ENCODE results near the gene PSTPIP2. TPM values are rescaled to one million over a fixed set of nuclear protein-coding genes. Genes with fewer than 3 reads are reported as not detected.

PSTPIP2 gene
- total RNA-seq, 1 donor from 2014 or later: 9.1 TPM

DNA sequence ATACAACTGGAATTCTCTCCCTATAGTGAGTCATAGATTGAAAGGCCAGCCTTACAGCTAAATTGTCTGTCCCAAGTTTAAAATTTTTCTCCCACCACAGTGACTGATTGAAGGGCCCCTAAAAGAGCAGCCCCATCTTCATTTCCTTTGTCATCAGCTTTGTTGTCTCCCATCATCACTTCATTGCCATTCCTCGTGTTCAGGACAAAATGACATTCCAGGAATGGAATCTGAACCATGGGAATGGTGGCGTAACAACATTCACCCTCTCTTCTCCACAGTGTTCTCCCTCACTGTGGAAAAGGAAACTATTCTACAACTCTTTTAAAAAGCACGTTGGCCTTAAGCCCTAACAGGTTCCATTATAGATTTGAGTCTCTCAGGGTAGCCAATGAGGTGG is 52.1 kb downstream of the PSTPIP2 start:
- no peak overlapping the region for H3K27ac Mint-ChIP-seq (ENCODE audit: unreplicated experiment)
- H3K9me3 ChIP-seq (ENCODE audit: insufficient read depth, low read depth, low read length): no peaks in the 10 kb centered on the region
- no peak overlapping the region for H3K4me3 Mint-ChIP-seq (ENCODE audit: unreplicated experiment)
- no peak overlapping the region for H3K9ac ChIP-seq (ENCODE audit: low read length)
- TF ChIP-seq CTCF (IDR thresholded peaks at IDR 0.05; ENCODE audit: insufficient read depth, low read depth, low read length): no peak
- TF ChIP-seq EZH2 (IDR thresholded peaks at IDR 0.05; ENCODE audit: insufficient read depth, low read length): no peak
- H2AFZ ChIP-seq (ENCODE audit: low read depth, low read length): no peak overlapping the region
- no peaks in the 10 kb centered on the region for H3K27me3 ChIP-seq (ENCODE audit: insufficient read depth, low read length)
- H3K4me1 Mint-ChIP-seq (ENCODE audit: low read depth, unreplicated experiment): peaks cover 7% of the 10 kb centered on the region
- H3K36me3 ChIP-seq (ENCODE audit: insufficient read depth, low read length): no peaks in the 10 kb centered on the region
- peaks cover 4% of the 10 kb centered on the region for H3K36me3 Mint-ChIP-seq (ENCODE audit: low read depth, unreplicated experiment)
- no peaks in the 10 kb centered on the region for H3K9me3 Mint-ChIP-seq (ENCODE audit: unreplicated experiment)
- no peak for DNase-seq (ENCODE audit: low read depth)
- no peak overlapping the region for H3K4me2 ChIP-seq (ENCODE audit: low read length)
- H3K27me3 Mint-ChIP-seq (ENCODE audit: low read depth, unreplicated experiment): no peaks in the 10 kb centered on the region
- H4K20me1 ChIP-seq (ENCODE audit: insufficient read depth, low read length): no peaks in the 10 kb centered on the region
- H3K79me2 ChIP-seq (ENCODE audit: insufficient read depth, low read length): no peaks in the 10 kb centered on the region
- H3K4me3 ChIP-seq (ENCODE audit: insufficient read depth, low read depth, low read length): no peak overlapping the region
- H3K27ac ChIP-seq (ENCODE audit: low read depth, low read length): no peak overlapping the region
- H3K4me1 ChIP-seq (ENCODE audit: insufficient read depth, low read length): no peaks in the 10 kb centered on the region
- FAIRE-seq: no peak

GRCh38 chr18:46013484-46014189 is 58.4 kb downstream of the PSTPIP2 start:
- Mint-ChIP-seq H3K4me1 (ENCODE audit: low read depth, unreplicated experiment) (no peaks in the 10 kb centered on the region), H3K4me3 (ENCODE audit: unreplicated experiment) (no peak overlapping the region), H3K36me3 (ENCODE audit: low read depth, unreplicated experiment) (peaks cover 10% of the 10 kb centered on the region), H3K9me3 (ENCODE audit: unreplicated experiment) (no peaks in the 10 kb centered on the region), H3K27me3 (ENCODE audit: low read depth, unreplicated experiment) (no peaks in the 10 kb centered on the region), H3K27ac (ENCODE audit: unreplicated experiment) (no peak overlapping the region)
- Histone ChIP-seq H3K4me2 (ENCODE audit: low read length) (no peak overlapping the region), H2AFZ (ENCODE audit: low read depth, low read length) (no peak overlapping the region), H3K36me3 (ENCODE audit: insufficient read depth, low read length) (no peaks in the 10 kb centered on the region), H3K9me3 (ENCODE audit: insufficient read depth, low read depth, low read length) (no peaks in the 10 kb centered on the region), H3K27me3 (ENCODE audit: insufficient read depth, low read length) (no peaks in the 10 kb centered on the region), H3K9ac (ENCODE audit: low read length) (no peak overlapping the region), H4K20me1 (ENCODE audit: insufficient read depth, low read length) (no peaks in the 10 kb centered on the region), H3K4me1 (ENCODE audit: insufficient read depth, low read length) (no peaks in the 10 kb centered on the region), H3K27ac (ENCODE audit: low read depth, low read length) (no peak overlapping the region), H3K79me2 (ENCODE audit: insufficient read depth, low read length) (no peaks in the 10 kb centered on the region), H3K4me3 (ENCODE audit: insufficient read depth, low read depth, low read length) (no peak overlapping the region)
- TF ChIP-seq EZH2 (IDR thresholded peaks at IDR 0.05; ENCODE audit: insufficient read depth, low read length) (no peak), CTCF (IDR thresholded peaks at IDR 0.05; ENCODE audit: insufficient read depth, low read depth, low read length) (no peak)
- FAIRE-seq: no peak
- no peak for DNase-seq (ENCODE audit: low read depth)

GRCh38 chr18:46010676-46011075 is 61.4 kb downstream of the PSTPIP2 start:
- Mint-ChIP-seq H3K27ac (ENCODE audit: unreplicated experiment) (no peak overlapping the region), H3K36me3 (ENCODE audit: low read depth, unreplicated experiment) (peaks cover 12% of the 10 kb centered on the region), H3K4me3 (ENCODE audit: unreplicated experiment) (no peak overlapping the region), H3K27me3 (ENCODE audit: low read depth, unreplicated experiment) (no peaks in the 10 kb centered on the region), H3K4me1 (ENCODE audit: low read depth, unreplicated experiment) (no peaks in the 10 kb centered on the region), H3K9me3 (ENCODE audit: unreplicated experiment) (no peaks in the 10 kb centered on the region)
- no peaks in the 10 kb centered on the region for H4K20me1 ChIP-seq (ENCODE audit: insufficient read depth, low read length)
- no peak overlapping the region for H2AFZ ChIP-seq (ENCODE audit: low read depth, low read length)
- DNase-seq (ENCODE audit: low read depth) (no peak), FAIRE-seq (no peak)
- no peaks in the 10 kb centered on the region for H3K4me1 ChIP-seq (ENCODE audit: insufficient read depth, low read length)
- no peaks in the 10 kb centered on the region for H3K36me3 ChIP-seq (ENCODE audit: insufficient read depth, low read length)
- H3K79me2 ChIP-seq (ENCODE audit: insufficient read depth, low read length): no peaks in the 10 kb centered on the region
- H3K27me3 ChIP-seq (ENCODE audit: insufficient read depth, low read length): no peaks in the 10 kb centered on the region
- no peak overlapping the region for H3K4me3 ChIP-seq (ENCODE audit: insufficient read depth, low read depth, low read length)
- H3K9ac ChIP-seq (ENCODE audit: low read length): no peak overlapping the region
- no peak overlapping the region for H3K4me2 ChIP-seq (ENCODE audit: low read length)
- no peak overlapping the region for H3K27ac ChIP-seq (ENCODE audit: low read depth, low read length)
- no peaks in the 10 kb centered on the region for H3K9me3 ChIP-seq (ENCODE audit: insufficient read depth, low read depth, low read length)
- no peak for TF ChIP-seq CTCF (IDR thresholded peaks at IDR 0.05; ENCODE audit: insufficient read depth, low read depth, low read length)
- no peak for TF ChIP-seq EZH2 (IDR thresholded peaks at IDR 0.05; ENCODE audit: insufficient read depth, low read length)

Data from astrocyte (in vitro differentiated cells and primary cell).